ENCODE measurements around the gene HOGA1.
"Not testable (repeated sequence)": the region's sequence is repeated elsewhere in the genome, so short reads cannot be mapped to it uniquely, and the experiment has no call there.

DNA sequence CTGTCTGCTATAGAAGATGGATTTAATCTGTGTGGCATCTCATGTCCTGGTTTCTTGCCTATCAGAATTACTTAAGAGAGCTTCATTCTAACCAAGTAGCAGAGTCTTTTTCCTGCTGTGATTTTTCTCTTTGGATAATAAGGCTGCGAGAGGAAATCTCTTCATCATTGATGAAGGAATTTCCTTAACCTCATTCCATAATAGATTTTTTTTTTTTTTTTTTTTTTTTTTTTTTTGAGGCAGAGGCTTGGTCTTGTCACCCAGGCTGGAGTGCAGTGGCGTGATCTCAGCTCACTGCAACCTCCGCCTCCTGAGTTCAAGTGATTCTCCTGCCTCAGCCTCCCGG is 65.2 kb downstream of the HOGA1 start:
- TF ChIP-seq, protein P1, sequence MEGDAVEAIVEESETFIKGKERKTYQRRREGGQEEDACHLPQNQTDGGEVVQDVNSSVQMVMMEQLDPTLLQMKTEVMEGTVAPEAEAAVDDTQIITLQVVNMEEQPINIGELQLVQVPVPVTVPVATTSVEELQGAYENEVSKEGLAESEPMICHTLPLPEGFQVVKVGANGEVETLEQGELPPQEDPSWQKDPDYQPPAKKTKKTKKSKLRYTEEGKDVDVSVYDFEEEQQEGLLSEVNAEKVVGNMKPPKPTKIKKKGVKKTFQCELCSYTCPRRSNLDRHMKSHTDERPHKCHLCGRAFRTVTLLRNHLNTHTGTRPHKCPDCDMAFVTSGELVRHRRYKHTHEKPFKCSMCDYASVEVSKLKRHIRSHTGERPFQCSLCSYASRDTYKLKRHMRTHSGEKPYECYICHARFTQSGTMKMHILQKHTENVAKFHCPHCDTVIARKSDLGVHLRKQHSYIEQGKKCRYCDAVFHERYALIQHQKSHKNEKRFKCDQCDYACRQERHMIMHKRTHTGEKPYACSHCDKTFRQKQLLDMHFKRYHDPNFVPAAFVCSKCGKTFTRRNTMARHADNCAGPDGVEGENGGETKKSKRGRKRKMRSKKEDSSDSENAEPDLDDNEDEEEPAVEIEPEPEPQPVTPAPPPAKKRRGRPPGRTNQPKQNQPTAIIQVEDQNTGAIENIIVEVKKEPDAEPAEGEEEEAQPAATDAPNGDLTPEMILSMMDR (IDR thresholded peaks at IDR 0.05; ENCODE audit: low read length) = not testable (repeated sequence)
- TF ChIP-seq EZH2phosphoT487 (IDR thresholded peaks at IDR 0.05; ENCODE audit: low read length); EZH2 (optimal IDR thresholded peaks at IDR 0.05; ENCODE audit: low read depth, low read length): not testable (repeated sequence)
